ENCODE measurements around the gene PNKP. TPM values are rescaled to one million over a fixed set of nuclear protein-coding genes. Genes with fewer than 3 reads are reported as not detected.

PNKP gene
- total and polyA plus RNA-seq, 10 of the 15 experiments (the other 5 are each of a cell fraction or from before 2014, with no cell fraction given), result 2.9 to 82.3 (median 33.2) TPM

- ChIA-PET CTCF (interaction anchor here (1.2 to 9.0 kb wide), 4 partner anchors 8 to 24 kb away, joined by 4 to 71 read pairs (median 20); partner anchors contain the start of genes ATF5, IL4I1 and NUP62), POLR2A (interaction anchor here (1.7 to 6.6 kb wide), 4 partner anchors 11 to 26 kb away, joined by 5 to 116 read pairs (median 25); partner anchors contain the start of genes ATF5 and IL4I1), RAD21 (ENCODE audit: unreplicated experiment) (interaction anchor here (1.1 to 4.9 kb wide), 7 partner anchors 11 to 44 kb away, joined by 3 to 40 read pairs (median 3); partner anchors contain the start of genes AKT1S1, ATF5, IL4I1 and NUP62), SMC1A (ENCODE audit: uncharacterized antibody, unreplicated experiment) (interaction anchor here (1.4 to 8.8 kb wide), 3 partner anchors 14 to 37 kb away, joined by 3 to 110 read pairs (median 48); partner anchors contain the start of genes AKT1S1, ATF5, IL4I1 and NUP62)
- WGBS (ENCODE audit: insufficient coverage, insufficient replicate concordance, low lambda C conversion rate, missing lambda C conversion rate), result 43% methylated on average over 10 of the region's 10 CpGs
- H3K9me3 ChIP-seq (replicated peaks; ENCODE audit: control insufficient read depth, insufficient read depth, low read length), result no peaks in the 10 kb centered on the region; the same call in 2 of the 3 replicates
- intact Hi-C loops (cut with micrococcal nuclease; ENCODE audit: unreplicated experiment) (no loop called here), in situ Hi-C loops (cut with MboI) (no loop called here)
- DNase-seq (ENCODE audit: low read depth, low spot score), result no peak
- peaks cover 37 to 38% of the 10 kb centered on the region in 2 experiments for H3K36me3 ChIP-seq (ENCODE audit: control insufficient read depth in 2 of 2, insufficient read depth in 2 of 2, low read length in 1 of 2)
- H3K4me3 ChIP-seq, result no peak overlapping the region
- no peaks in the 10 kb centered on the region for H3K27me3 ChIP-seq (replicated peaks in 1 of 2; ENCODE audit: control insufficient read depth in 2 of 2, insufficient read depth in 2 of 2, low read length in 1 of 2)
- TF ChIP-seq CBX5 (IDR thresholded peaks at IDR 0.05; ENCODE audit: low read depth) (no peak), IKZF1 (conservative IDR thresholded peaks at IDR 0.05) (no peak), ESRRA (IDR thresholded peaks at IDR 0.05; ENCODE audit: low read length) (no peak)
- H3K79me2 ChIP-seq (ENCODE audit: control insufficient read depth, insufficient read depth, low read length), result peaks cover 67% of the 10 kb centered on the region
- no peaks in the 10 kb centered on the region; the same call in 1 of the 2 replicates for H4K20me1 ChIP-seq (ENCODE audit: control insufficient read depth, insufficient read depth)
- no peak for FAIRE-seq
- ATAC-seq, result no peak
- H3K4me2 ChIP-seq (ENCODE audit: control insufficient read depth, insufficient read depth), result no peak overlapping the region
- BruUV-seq (replicated peaks), result no TSS peak
- H3K9ac ChIP-seq (ENCODE audit: control insufficient read depth, insufficient read depth, low read length), result no peak overlapping the region
- H3K27ac ChIP-seq (ENCODE audit: control insufficient read depth, insufficient read depth), result no peak overlapping the region; the same call in 1 of the 2 replicates
- H2AFZ ChIP-seq (ENCODE audit: control insufficient read depth, low read depth, low read length), result no peak overlapping the region
- H3K4me1 ChIP-seq (ENCODE audit: control insufficient read depth, insufficient read depth, low read length), result peaks cover 53% of the 10 kb centered on the region
Observed at GRCh38 chr19:49913720-49914119, 46.3 kb upstream of the PNKP start.

GRCh38 chr19:49912965-49913685 lies 45.7 kb upstream of the PNKP start:
- no TSS peak for BruUV-seq (replicated peaks)
- H3K9ac ChIP-seq (ENCODE audit: control insufficient read depth, insufficient read depth, low read length), result no peak overlapping the region
- ChIA-PET POLR2A (interaction anchor here (1.7 to 6.6 kb wide), 7 partner anchors 9 to 44 kb away, joined by 5 to 116 read pairs (median 17); partner anchors contain the start of genes AKT1S1, ATF5, IL4I1 and TBC1D17), SMC1A (ENCODE audit: uncharacterized antibody, unreplicated experiment) (interaction anchor here (1.4 to 8.8 kb wide), 3 partner anchors 15 to 36 kb away, joined by 3 to 110 read pairs (median 48); partner anchors contain the start of genes AKT1S1, ATF5, IL4I1 and NUP62), CTCF (interaction anchor here (1.2 to 9.0 kb wide), 4 partner anchors 9 to 24 kb away, joined by 4 to 71 read pairs (median 20); partner anchors contain the start of genes ATF5, IL4I1 and NUP62), RAD21 (ENCODE audit: unreplicated experiment) (interaction anchor here (1.1 to 4.9 kb wide), 6 partner anchors 11 to 36 kb away, joined by 3 to 40 read pairs (median 4); partner anchors contain the start of genes AKT1S1, ATF5, IL4I1 and NUP62)
- peak; percentile 14 for ATAC-seq
- peaks cover 55% of the 10 kb centered on the region for H3K4me1 ChIP-seq (ENCODE audit: control insufficient read depth, insufficient read depth, low read length)
- intact Hi-C loops (cut with micrococcal nuclease; ENCODE audit: unreplicated experiment) (no loop called here), in situ Hi-C loops (cut with MboI) (no loop called here)
- no peak overlapping the region for H2AFZ ChIP-seq (ENCODE audit: control insufficient read depth, low read depth, low read length)
- peak overlapping the region; percentile 76 for H3K27ac ChIP-seq (ENCODE audit: control insufficient read depth, insufficient read depth)
- FAIRE-seq, result no peak
- peaks cover under 1% of the 10 kb centered on the region; the same call in 1 of the 2 replicates for H4K20me1 ChIP-seq (ENCODE audit: control insufficient read depth, insufficient read depth)
- WGBS (ENCODE audit: insufficient coverage, insufficient replicate concordance, low lambda C conversion rate, missing lambda C conversion rate), result 44% methylated on average over 21 of the region's 21 CpGs
- no peak overlapping the region for H3K4me2 ChIP-seq (ENCODE audit: control insufficient read depth, insufficient read depth)
- H3K9me3 ChIP-seq (replicated peaks; ENCODE audit: control insufficient read depth, insufficient read depth, low read length), result no peaks in the 10 kb centered on the region; the same call in 2 of the 3 replicates
- DNase-seq (ENCODE audit: low read depth, low spot score), result no peak
- H3K27me3 ChIP-seq (replicated peaks in 1 of 2; ENCODE audit: control insufficient read depth in 2 of 2, insufficient read depth in 2 of 2, low read length in 1 of 2), result no peaks in the 10 kb centered on the region
- no peak overlapping the region for H3K4me3 ChIP-seq
- peaks cover 40 to 42% of the 10 kb centered on the region in 2 experiments for H3K36me3 ChIP-seq (ENCODE audit: control insufficient read depth in 2 of 2, insufficient read depth in 2 of 2, low read length in 1 of 2)
- H3K79me2 ChIP-seq (ENCODE audit: control insufficient read depth, insufficient read depth, low read length), result peaks cover 69% of the 10 kb centered on the region
- no peak for TF ChIP-seq ESRRA (IDR thresholded peaks at IDR 0.05; ENCODE audit: low read length)
- TF ChIP-seq RAD51 (IDR thresholded peaks at IDR 0.05), result no peak
- TF ChIP-seq HDAC6 (IDR thresholded peaks at IDR 0.05; ENCODE audit: unreplicated experiment), result no peak
- no peak for TF ChIP-seq ZBED1 (IDR thresholded peaks at IDR 0.05; ENCODE audit: borderline replicate concordance)
- peak; percentile 69 for TF ChIP-seq ZBTB33 (IDR thresholded peaks at IDR 0.05)
- TF ChIP-seq ZSCAN29 (IDR thresholded peaks at IDR 0.05), result no peak
- no peak for TF ChIP-seq BCL11A (IDR thresholded peaks at IDR 0.05; ENCODE audit: low read depth, low read length)
